Vagina (tissue), 2 donors: ENCODE measurements around the gene CACNB2. TPM values are rescaled to one million over a fixed set of nuclear protein-coding genes. Genes with fewer than 3 reads are reported as not detected.

Source experiments
- DNase-seq, 2 donors: peaks; one replicate each; pipeline ENCODE4 v3.0.0-alpha.2; 2017; ENCODE audit errors: extremely low spot score in 2 of 2
- H3K27ac ChIP-seq: fragments of 200-600 bp; sonication (generic); one replicate; pipeline ENCODE4 v1.5.1; 2019
- H3K27me3 ChIP-seq: fragments of 200-600 bp; sonication (generic); one replicate; pipeline ENCODE4 v1.5.1; 2019
- H3K36me3 ChIP-seq, 2 donors: fragments of 200-600 bp; sonication (generic); one replicate each; pipeline ENCODE4 v1.5.1; 2017 to 2019
- H3K4me1 ChIP-seq: fragments of 200-600 bp; sonication (generic); one replicate; pipeline ENCODE4 v1.5.1; 2019
- H3K4me3 ChIP-seq, 2 donors: fragments of 200-600 bp; sonication (generic); 1 replicate in 1 of 2; 2 replicates in 1 of 2; pipeline ENCODE4 v1.5.1; 2016 to 2019
- H3K9me3 ChIP-seq: fragments of 200-600 bp; sonication (generic); one replicate; pipeline ENCODE4 v1.5.1; 2019
- CTCF ChIP-seq, 3 experiments: fragments of 450-650 bp in 2 of 3; fragments of 200-600 bp in 1 of 3; sonication (generic) in 1 of 3; IDR thresholded peaks; one replicate each; pipeline ENCODE4 v1.5.1; 2017 to 2019; ENCODE audit warnings: antibody characterized with exemption in 3 of 3, mild to moderate bottlenecking in 2 of 3, moderate library complexity in 2 of 3
- POLR2A ChIP-seq, 2 donors: fragments of 450-650 bp; IDR thresholded peaks; one replicate each; pipeline ENCODE4 v1.6.1; 2017; ENCODE audit warnings: antibody characterized with exemption in 2 of 2, mild to moderate bottlenecking in 2 of 2, moderate library complexity in 2 of 2
- POLR2AphosphoS5 ChIP-seq, 2 donors: sonication (generic); formaldehyde crosslinking; IDR thresholded peaks; one replicate each; pipeline ENCODE4 v1.9.0; 2017; ENCODE audit warnings: antibody characterized with exemption in 2 of 2, mild to moderate bottlenecking in 2 of 2, low read depth in 1 of 2; ENCODE audit not compliant: insufficient read depth in 1 of 2
- intact Hi-C: fragments of 100-400 bp; cut with DNase I; formaldehyde crosslinking; loops from one replicate; pipeline ENCODE4 v1.15.1; 2023
- total RNA-seq: library from RNA; depleted of rRNA; stranded (reverse); fragments of >200 nt; gene quantifications from one replicate; pipeline ENCODE4 v1.2.3, GENCODE V29; 2016

The CACNB2 gene
- total RNA-seq, 1 donor from 2014 or later = 12.8 TPM

- H3K36me3 ChIP-seq = no peaks in the 10 kb centered on the region
- no peaks in the 10 kb centered on the region for H3K27me3 ChIP-seq
- no peaks in the 10 kb centered on the region for H3K9me3 ChIP-seq
- intact Hi-C loops = no loop called here
- H3K4me1 ChIP-seq = no peaks in the 10 kb centered on the region
- no peak overlapping the region for H3K4me3 ChIP-seq
- H3K27ac ChIP-seq = no peak overlapping the region
- TF ChIP-seq POLR2AphosphoS5 (IDR thresholded peaks at IDR 0.05; ENCODE audit: insufficient read depth in 1 of 2, low read depth in 1 of 2) (no peak), POLR2A (IDR thresholded peaks at IDR 0.05) (no peak), CTCF (IDR thresholded peaks at IDR 0.05) (no peak)
- DNase-seq = no peak
Observed at GRCh38 chr10:18350340-18350739, 210.1 kb downstream of the CACNB2 start.

GRCh38 chr10:18351421-18351820, 211.2 kb downstream of the CACNB2 start:
- Histone ChIP-seq H3K27ac (no peak overlapping the region), H3K4me1 (no peaks in the 10 kb centered on the region), H3K4me3 (no peak overlapping the region), H3K27me3 (no peaks in the 10 kb centered on the region), H3K9me3 (no peaks in the 10 kb centered on the region), H3K36me3 (no peaks in the 10 kb centered on the region)
- intact Hi-C loops = no loop called here
- TF ChIP-seq CTCF (IDR thresholded peaks at IDR 0.05) = no peak
- TF ChIP-seq POLR2AphosphoS5 (IDR thresholded peaks at IDR 0.05; ENCODE audit: insufficient read depth in 1 of 2, low read depth in 1 of 2) = no peak
- no peak for TF ChIP-seq POLR2A (IDR thresholded peaks at IDR 0.05)
- DNase-seq = no peak

- intact Hi-C loops = no loop called here
- Histone ChIP-seq H3K27ac (no peak overlapping the region), H3K4me1 (no peaks in the 10 kb centered on the region), H3K36me3 (no peaks in the 10 kb centered on the region), H3K27me3 (no peaks in the 10 kb centered on the region), H3K9me3 (no peaks in the 10 kb centered on the region), H3K4me3 (no peak overlapping the region)
- DNase-seq = no peak
- TF ChIP-seq POLR2A (IDR thresholded peaks at IDR 0.05) (no peak), CTCF (IDR thresholded peaks at IDR 0.05) (no peak), POLR2AphosphoS5 (IDR thresholded peaks at IDR 0.05; ENCODE audit: insufficient read depth in 1 of 2, low read depth in 1 of 2) (no peak)
Observed at GRCh38 chr10:18352175-18352574, 212.0 kb downstream of the CACNB2 start.

- H3K27ac ChIP-seq = no peak overlapping the region
- H3K27me3 ChIP-seq = no peaks in the 10 kb centered on the region
- intact Hi-C loops = no loop called here
- no peaks in the 10 kb centered on the region for H3K9me3 ChIP-seq
- H3K4me1 ChIP-seq = no peaks in the 10 kb centered on the region
- H3K4me3 ChIP-seq = no peak overlapping the region
- H3K36me3 ChIP-seq = no peaks in the 10 kb centered on the region
- TF ChIP-seq POLR2A (IDR thresholded peaks at IDR 0.05) (no peak), CTCF (IDR thresholded peaks at IDR 0.05) (no peak), POLR2AphosphoS5 (IDR thresholded peaks at IDR 0.05; ENCODE audit: insufficient read depth in 1 of 2, low read depth in 1 of 2) (no peak)
- DNase-seq = no peak
Observed at GRCh38 chr10:18359812-18360211, 219.6 kb downstream of the CACNB2 start.

GRCh38 chr10:18362892-18363291, 222.7 kb downstream of the CACNB2 start:
- H3K27me3 ChIP-seq = no peaks in the 10 kb centered on the region
- H3K4me1 ChIP-seq = no peaks in the 10 kb centered on the region
- intact Hi-C loops = no loop called here
- TF ChIP-seq POLR2AphosphoS5 (IDR thresholded peaks at IDR 0.05; ENCODE audit: insufficient read depth in 1 of 2, low read depth in 1 of 2) = no peak
- TF ChIP-seq POLR2A (IDR thresholded peaks at IDR 0.05) = no peak
- no peak for TF ChIP-seq CTCF (IDR thresholded peaks at IDR 0.05)
- no peak for DNase-seq
- no peak overlapping the region for H3K4me3 ChIP-seq
- no peaks in the 10 kb centered on the region for H3K9me3 ChIP-seq
- H3K36me3 ChIP-seq = no peaks in the 10 kb centered on the region
- H3K27ac ChIP-seq = no peak overlapping the region
